Umbilical cord (tissue), 2 donors: ENCODE measurements around the gene INCENP. TPM values are rescaled to one million over a fixed set of nuclear protein-coding genes. Genes with fewer than 3 reads are reported as not detected.
A peak's percentile ranks its signal among the peaks of the same experiment; 100 is the strongest.

ENCODE experiments used
- DNase-seq: peaks from one replicate; pipeline ENCODE4 v3.0.0-alpha.2; 2015; ENCODE audit warnings: low spot score
- total RNA-seq: library from RNA; depleted of rRNA; stranded (reverse); fragments of >200 nt; gene quantifications from one replicate; pipeline ENCODE4 v1.2.3, GENCODE V29; 2014; ENCODE audit warnings: low replicate concordance; ENCODE audit not compliant: insufficient read depth

The INCENP gene
- total RNA-seq, 1 donor from 2014 or later: 11.6 TPM

- DNase-seq: no peak
Observed at GRCh38 chr11:62141111-62142042, 17.6 kb downstream of the INCENP start.

GRCh38 chr11:62142043-62142375 is 18.2 kb downstream of the INCENP start:
- no peak for DNase-seq

GRCh38 chr11:62142921-62143320 is 19.1 kb downstream of the INCENP start:
- DNase-seq: no peak

GRCh38 chr11:62143727-62144126 is 19.9 kb downstream of the INCENP start:
- DNase-seq: no peak

- DNase-seq: no peak
Observed at GRCh38 chr11:62144641-62145255, 20.9 kb downstream of the INCENP start.

- DNase-seq: no peak
Observed at GRCh38 chr11:62145261-62145871, 21.6 kb downstream of the INCENP start.

GRCh38 chr11:62146476-62147200 is 22.8 kb downstream of the INCENP start:
- no peak for DNase-seq

GRCh38 chr11:62147545-62147944 is 23.7 kb downstream of the INCENP start:
- DNase-seq: no peak

- DNase-seq: no peak
Observed at GRCh38 chr11:62148271-62148980, 24.6 kb downstream of the INCENP start.

- no peak for DNase-seq
Observed at GRCh38 chr11:62149986-62150886, 26.4 kb downstream of the INCENP start.

GRCh38 chr11:62150887-62151736 is 27.3 kb downstream of the INCENP start:
- DNase-seq: no peak

- no peak for DNase-seq
Observed at GRCh38 chr11:62151737-62152102, 27.9 kb downstream of the INCENP start.

- peak; percentile 12 for DNase-seq
Observed at GRCh38 chr11:62152245-62153086, 28.7 kb downstream of the INCENP start.

GRCh38 chr11:62153087-62153395 is 29.2 kb downstream of the INCENP start:
- no peak for DNase-seq

GRCh38 chr11:62153617-62154016 is 29.8 kb downstream of the INCENP start:
- DNase-seq: no peak

- no peak for DNase-seq
Observed at GRCh38 chr11:62157603-62158002, 33.8 kb downstream of the INCENP start.

GRCh38 chr11:62166371-62166770 is 42.6 kb downstream of the INCENP start:
- no peak for DNase-seq

GRCh38 chr11:62169448-62169847 is 45.6 kb downstream of the INCENP start:
- DNase-seq: no peak

GRCh38 chr11:62169935-62170334 is 46.1 kb downstream of the INCENP start:
- DNase-seq: no peak
